IPS DF 19.7 (cell line): Measurements from ENCODE around the gene LIN54.
A peak's percentile ranks its signal among the peaks of the same experiment; 100 is the strongest.

Experiments used
- DNase-seq: peaks from one replicate; pipeline ENCODE4 v3.0.0-alpha.2; 2013; ENCODE audit warnings: low read depth, low spot score

LIN54 gene

GRCh38 chr4:82891707-82892466 is 118.7 kb downstream of the LIN54 start:
- no peak for DNase-seq

- peak; percentile 76 for DNase-seq
These were observed 119.5 kb downstream of the LIN54 start, which contains the start of gene SEC31A for GRCh38 chr4:82890901-82891706. TSS of gene SEC31A (minus strand) at chr4:82891153. CDS start at chr4:82881936, 9,217 bp downstream.

GRCh38 chr4:82890528-82890900 is 120.1 kb downstream of the LIN54 start:
- no peak for DNase-seq

GRCh38 chr4:82889287-82889686 is 121.3 kb downstream of the LIN54 start:
- DNase-seq, result no peak

- DNase-seq, result no peak
These were observed 124.3 kb downstream of the LIN54 start for GRCh38 chr4:82886147-82886942.

GRCh38 chr4:82885410-82885809 is 125.2 kb downstream of the LIN54 start:
- DNase-seq, result no peak
